Bone marrow (tissue), 2 donors: ENCODE data around the gene ZNF398.
"Not testable (repeated sequence)": the region's sequence is repeated elsewhere in the genome, so short reads cannot be mapped to it uniquely, and the experiment has no call there.

Experiments used
- DNase-seq, 2 donors: peaks; one replicate each; lab custom pipeline; 2025; lab: John Stamatoyannopoulos, UW

ZNF398 gene

DNA sequence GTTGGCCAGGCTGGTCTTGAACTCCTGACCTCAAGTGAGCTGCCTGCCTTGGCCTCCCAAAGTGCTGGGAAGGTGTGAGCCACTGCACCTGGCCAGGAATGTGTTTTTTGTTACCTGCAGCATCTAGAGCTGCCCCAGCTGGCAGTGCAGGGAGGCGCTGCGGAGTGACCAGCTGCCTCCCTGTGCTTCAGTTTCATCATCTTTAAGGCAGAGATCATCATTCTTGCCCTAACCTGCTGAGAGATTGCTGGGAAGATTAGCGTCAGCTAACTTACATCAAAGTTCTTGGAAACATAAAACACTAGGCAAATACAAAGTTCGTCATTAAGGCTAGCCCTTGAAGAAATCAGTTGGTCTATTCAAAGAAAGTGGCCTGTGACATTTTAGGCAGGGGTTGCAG is 50.4 kb downstream of the ZNF398 start:
- no peak for DNase-seq

DNA sequence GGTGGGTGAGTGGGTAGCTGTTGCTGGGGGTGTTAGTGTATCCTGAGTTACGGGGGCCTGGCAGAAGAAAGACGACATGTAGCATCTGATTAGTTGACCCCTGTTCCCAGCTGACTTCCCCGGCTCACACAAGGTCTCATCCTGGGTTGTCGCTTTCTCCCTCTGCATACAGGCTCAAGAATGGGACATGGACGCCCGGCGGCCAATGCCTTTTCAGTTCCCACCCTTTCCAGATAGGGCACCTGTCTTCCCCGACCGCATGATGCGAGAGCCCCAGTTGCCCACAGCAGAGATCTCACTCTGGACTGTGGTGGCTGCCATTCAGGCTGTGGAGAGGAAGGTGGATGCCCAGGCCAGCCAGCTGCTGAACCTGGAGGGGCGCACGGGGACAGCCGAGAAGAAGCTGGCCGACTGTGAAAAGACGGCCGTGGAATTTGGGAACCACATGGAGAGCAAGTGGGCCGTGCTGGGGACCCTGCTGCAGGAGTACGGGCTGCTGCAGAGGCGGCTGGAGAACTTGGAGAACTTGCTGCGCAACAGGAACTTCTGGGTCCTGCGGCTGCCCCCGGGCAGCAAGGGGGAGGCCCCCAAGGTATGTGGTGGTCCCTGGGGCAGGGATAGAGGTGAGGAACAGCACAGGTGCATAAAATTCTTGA is 51.0 kb downstream of the ZNF398 start:
- DNase-seq = no peak

DNA sequence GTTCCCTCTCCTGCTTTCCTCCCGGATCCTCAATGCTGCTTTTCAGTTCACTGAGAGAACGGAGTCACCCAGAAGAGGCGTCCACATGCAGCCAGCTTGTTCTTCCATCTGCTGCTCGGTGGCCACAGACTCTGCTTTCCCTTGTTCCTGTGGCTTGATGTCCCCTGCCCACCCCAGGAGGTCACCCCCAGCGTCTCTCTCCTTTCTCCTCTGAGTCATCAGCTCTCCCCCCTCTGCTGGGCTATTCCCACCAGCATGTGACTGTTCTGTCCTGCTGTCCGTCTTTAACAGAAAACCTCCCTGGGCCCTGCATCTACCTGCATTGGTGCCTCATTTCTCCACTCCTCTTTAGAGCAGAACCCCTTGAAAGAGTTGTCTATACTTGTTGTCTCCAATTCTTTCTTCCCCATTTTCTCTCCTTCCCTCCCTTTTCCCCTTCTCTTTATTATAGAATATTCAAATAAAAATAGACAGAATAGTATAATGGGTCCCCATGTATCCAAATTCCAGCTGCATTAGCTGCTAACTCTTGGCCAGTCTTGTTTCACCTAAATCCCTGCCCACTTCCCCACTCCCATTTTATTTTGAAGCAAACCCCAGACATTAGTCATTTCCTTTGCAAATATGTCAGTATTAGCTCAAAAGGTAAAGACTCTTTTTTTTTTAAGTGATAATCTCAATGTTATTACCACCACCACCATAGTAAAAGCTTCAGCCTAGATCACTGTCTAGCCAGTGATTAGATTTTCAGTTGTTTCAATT is 52.2 kb downstream of the ZNF398 start:
- DNase-seq = no peak

DNA sequence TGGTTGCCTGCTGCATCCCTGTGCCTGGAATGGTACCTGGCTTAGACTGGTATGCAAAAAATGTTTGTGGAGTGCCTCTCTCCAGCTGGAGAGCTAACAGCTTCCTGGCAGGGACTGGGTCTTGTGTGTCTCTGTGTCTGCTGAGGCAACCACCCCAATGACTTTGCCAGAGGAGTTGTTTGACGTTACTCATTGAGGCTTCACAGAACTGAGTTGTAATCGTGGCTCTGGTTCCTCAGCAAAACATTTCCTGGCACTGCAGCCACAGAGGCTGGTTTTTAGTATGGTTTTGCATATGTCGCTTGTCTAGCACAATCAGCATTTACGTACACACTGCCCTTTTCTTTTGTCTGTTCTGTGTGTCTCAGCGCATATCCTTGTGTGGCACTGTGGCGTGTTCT is 55.6 kb downstream of the ZNF398 start:
- DNase-seq = no peak

DNA sequence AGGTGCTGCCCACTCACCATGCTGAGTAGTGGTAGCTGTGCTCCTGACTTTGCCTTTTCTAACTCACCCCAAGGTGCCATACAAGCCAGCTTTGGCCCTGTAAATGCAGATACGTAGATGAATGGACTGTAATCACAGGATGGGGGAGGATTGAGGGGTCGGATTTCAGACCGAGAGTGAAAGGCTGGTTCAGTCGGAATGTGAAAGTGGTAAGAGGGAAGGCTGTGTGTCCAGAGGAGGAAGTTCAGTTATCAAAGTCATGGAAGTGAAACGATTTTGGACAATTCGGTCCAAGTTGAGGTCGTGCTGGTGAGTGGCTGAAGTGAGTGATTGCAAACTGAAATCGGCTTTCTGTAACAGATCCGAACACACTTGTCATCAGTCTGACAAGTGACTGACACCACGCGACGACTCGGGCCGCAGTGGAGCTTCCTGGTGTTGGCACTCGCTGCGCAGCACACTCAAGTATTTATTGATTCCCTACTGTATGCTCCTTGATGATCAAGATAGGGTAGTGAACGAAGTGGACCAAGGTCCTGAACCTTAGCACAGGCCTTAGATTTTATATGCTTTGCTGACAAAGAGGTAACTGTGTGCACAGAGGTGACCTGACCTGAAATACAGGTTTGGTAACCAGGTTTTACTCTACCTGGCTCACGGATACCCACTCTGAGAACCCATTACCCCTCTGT is 58.6 kb downstream of the ZNF398 start:
- DNase-seq = no peak

DNA sequence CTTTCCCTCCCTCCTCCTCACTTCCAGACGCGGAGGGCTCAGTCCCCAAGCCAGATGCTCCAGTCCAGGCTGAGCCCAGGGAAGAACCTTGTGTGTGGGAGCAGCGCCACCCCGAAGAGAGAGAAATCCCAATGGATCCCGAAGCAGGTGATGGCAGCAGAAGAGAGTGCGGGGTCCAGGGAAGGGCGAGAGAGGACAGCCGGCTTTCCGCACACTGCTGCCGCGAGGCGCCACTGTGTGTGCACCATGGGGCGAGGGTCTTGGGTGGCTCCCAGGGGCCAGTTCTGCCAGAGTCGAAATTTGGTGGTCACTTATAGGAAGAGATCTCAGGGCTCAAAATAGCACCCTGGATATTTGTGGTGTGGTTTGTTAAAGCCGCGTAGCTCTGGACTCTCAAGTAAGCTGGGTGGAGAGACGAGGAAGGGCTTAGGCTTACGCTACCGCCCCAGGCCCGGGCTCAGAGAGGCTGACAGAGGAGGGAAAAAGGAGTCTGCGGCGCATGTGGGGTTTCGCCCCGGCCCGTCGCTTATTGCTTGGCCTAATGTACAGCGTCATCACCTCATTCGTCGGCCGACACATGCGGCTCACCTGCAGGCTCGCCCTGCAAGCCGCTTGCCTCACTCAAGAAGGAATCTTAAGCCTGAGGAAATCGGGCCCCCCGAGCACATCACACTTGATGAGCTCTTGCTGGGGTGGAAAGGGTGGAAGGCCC is 60.2 kb downstream of the ZNF398 start:
- DNase-seq = no peak

DNA sequence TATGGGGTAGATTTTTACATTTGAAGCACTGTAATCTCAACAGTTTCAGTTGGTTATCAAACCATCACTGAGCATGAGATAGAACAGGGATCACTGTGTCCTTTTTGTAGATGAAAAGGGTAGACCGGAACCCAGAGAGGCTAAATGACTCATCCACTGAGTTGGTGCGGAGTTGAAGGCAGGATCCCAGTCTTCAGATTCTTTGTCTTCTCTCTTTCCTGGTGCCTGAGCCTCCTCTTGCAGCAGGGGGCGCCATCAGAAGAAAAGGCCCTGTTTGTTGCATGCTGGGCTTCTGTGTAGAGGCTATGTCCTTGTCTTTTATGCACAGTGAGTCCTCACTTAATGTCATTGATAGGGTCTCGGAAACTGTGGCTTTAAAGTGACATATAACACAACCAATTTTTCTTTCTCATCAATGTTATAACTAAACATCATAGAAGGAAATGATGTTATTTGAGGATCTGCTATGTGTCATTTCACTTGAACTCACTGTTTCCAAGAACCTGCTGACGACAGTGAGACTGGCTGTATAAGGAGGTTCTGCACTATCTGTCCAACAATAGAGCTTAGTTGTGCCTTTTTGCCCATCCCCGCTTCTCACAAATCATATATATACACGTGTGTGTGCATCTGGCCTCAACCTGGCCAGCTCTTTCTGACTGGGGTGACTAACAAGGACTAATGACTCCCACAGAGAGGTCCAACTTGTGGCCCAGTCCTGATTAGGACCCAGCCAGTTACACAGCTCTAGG is 62.4 kb downstream of the ZNF398 start:
- no peak for DNase-seq

DNA sequence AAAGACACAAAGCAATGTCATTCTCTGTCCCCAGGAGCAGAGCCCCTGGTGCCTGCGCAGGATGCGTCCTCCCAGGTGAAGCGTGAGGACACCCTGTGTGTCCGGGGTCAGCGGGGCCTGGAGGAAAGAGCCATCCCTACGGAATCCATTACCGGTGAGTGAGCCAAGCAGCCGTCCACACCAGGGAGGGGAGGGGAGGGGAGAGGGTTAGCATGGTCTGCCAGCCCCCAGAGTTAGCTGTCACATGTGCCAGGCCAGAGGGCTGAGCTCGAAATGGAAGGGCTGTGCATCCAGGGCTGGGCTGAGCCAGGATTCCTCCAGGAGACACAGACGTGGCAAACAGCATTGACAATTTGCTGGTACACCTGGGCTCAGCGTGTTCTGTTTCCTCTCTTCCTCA is 63.3 kb downstream of the ZNF398 start:
- no peak for DNase-seq

DNA sequence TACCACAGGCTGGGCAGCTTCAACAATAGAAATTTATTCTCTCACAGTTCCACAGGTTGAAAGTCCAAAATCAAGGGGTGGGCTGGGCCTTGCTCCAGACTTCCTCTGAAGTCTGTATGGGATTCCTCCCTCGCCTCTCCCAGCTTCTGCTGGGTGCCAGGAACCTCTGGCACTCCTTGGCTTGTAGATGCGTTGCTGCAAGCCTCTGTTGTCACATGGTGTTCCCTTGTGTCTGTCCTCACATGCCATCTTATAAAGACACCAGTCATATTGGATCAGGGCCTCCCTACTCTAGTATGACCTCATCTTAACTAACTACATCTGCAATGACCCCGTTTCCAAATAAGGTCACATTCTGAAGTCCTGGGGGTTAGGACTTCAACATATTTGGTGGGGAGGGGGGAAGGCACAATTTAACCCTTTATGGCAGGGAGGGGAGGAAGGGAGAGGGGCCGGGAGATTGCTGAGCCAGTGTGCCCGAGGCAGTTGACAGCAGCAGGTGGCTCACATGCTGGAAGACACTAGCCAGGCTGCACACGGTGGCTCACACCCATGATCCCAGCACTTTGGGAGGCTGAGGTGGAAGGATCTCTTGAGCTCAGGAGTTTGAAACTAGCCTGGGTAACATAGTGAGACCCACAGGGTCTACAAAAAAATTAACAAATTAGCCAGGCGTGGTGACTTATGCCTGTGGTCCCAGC is 66.9 kb downstream of the ZNF398 start:
- DNase-seq = no peak

DNA sequence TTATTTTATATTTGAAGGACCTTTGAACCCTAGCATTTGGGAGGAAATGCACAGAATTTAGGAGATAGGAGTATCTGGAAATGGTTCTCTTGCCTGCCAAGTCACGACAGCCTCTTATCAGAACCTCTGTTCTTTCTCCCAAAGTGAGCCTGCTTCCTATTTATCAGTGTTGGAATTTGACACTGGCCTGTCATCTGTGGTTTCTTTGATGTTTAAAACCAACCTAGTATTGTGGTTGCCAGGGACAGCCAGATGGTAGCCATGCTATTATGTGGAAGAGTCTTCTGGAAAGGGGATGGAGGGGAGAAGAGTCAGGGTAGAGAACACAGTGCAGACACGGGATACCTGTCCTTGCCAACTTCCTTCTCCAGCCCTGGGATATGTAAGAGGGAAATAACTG is 69.1 kb downstream of the ZNF398 start:
- no peak for DNase-seq

DNA sequence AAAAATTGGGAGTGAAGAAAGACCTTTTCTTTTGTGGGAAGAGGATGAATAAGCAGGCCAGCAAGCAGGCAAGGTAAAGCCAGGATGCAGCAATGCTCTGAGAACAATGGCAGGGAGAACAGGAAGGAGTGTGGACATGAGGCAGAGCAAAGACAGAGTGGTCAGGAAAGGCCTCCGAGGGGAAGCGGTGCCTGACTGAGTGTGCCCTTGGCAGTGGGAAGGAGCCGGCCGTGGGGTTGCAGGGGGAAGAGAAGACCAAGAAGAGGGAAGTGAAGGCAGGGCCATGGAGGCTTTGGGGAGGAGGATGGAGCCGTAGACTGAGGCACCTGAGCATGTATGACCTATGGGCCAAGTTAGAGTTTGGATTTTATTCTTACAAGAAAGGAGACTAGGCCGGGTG is 70.3 kb downstream of the ZNF398 start:
- DNase-seq = no peak

DNA sequence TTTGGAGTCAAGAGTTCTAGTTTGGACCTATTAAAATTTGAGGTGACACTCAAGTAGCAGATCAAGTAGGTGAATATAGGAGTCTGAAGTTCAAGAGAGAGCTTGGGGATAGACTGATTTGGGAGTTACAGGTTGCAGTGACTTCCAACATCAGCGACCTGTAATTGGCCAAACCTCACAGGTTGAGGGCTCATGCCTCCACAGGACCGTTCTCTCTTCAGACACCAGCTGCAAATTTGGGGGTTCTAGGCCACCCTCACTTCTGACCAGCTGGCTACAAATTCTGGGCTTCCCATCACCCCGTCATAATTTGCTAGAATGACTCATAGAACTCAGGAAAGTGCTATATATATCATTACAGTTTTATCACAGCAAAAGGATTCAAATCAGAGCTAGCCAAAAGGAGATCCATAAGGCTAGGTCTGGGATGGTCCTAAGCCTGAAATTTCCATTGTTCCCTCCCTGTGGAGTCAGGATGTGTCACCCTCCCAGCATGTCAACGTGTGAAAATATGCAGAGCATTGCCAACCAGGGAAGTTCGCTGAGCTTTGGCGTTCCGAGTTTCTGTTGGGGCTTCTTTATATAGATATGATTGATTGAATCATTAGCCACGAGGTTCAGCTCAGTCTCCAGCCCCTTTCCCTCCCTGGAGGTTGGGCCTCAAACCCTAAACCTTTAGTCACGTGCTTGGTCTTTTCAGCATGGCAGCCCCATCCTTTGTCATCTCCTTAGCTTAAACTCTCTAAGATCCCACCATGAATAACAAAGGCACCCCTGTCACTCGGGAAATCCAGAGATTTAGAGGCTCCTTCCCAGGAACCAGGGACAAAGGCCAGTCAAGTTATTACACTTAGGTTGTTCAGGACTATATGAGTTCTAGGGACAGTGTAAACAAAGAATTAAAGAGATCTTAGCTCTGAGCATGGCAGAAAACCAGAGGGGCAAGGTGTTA is 71.5 kb downstream of the ZNF398 start:
- no peak for DNase-seq

DNA sequence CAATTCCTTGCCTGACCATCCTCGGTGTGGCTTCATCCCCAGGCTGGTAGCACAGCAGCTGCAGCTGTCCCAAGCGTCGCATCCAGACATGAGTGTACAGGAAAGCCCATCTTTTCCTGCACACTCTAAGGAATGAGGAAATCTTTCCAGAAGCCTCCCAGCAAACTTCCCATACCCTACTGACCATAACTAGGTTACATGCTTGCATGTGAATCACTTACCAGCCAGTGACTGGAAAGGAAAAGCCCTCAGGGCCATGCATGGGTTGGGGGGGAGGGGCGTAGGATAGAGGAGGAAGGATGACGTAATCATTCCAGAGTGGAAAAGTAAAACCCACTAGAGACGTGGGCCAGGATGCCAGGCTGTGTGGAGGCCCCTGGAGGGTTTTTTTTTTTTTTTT is 73.3 kb downstream of the ZNF398 start:
- DNase-seq = no peak

DNA sequence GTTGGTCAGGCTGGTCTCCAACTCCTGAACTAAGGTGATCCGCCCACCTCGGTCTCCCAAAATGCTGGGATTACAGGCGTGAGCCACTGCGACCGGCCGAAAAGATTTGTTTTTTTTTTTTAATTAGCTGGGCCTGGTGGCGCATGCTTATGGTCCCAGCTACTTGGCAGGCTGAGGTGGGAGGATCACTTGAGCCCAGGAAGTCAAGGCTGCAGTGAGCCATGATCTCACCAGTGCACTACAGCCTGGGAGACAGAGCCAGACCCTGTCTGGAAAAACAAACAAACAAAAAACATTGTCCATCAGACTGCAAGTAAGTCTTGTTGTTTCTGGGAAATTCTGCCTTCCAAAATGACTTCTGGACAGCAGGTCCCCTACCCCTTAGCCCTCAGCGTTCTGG is 75.9 kb downstream of the ZNF398 start:
- no peak for DNase-seq

DNA sequence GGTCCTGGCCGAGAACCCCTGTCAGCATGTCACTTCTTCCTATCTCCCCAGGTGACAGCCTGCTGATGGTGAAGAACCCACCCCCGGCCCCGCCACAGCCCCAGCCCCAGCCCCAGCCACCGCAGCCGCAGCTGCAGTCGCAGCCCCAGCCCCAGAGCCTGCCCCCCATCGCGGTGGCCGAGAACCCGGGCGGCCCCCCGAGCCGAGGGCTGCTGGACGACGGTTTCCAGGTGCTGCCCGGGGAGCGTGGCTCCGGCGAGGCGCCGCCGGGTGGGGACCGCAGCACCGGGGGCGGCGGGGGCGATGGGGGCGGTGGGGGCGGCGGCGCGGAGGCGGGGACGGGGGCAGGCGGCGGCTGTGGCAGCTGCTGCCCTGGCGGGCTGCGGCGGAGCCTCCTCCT is 76.5 kb downstream of the ZNF398 start:
- no peak for DNase-seq

DNA sequence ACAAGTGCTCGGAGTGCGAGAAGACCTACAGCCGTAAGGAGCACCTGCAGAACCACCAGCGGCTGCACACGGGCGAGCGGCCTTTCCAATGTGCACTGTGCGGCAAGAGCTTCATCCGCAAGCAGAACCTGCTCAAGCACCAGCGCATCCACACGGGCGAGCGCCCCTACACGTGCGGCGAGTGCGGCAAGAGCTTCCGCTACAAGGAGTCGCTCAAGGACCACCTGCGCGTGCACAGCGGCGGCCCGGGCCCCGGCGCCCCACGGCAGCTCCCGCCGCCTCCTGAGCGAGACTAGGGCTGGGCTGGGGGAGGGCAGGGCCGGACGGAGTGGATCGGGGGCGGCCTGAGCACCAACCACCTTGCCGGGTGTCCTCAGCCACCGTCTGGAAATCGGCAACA is 77.1 kb downstream of the ZNF398 start:
- DNase-seq = no peak

DNA sequence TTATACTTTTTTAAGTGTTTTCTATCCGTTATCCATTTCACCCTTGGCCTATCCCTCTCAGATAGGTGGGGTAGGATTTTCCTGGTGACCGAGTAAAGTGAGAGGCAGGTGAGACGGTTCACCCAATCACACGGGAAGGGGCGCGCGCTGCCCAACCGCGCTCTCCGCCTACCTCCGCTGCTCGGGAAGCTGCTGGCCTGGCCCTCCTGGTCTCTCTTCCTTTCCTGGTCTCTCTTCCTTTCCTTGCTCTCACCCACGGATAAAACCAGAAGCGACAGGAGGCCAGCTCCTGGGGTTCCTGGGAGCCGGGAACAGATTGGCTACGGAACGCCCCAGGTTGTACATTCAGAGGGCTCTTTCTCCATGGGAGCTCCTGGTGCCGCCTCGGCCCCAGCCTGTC is 77.9 kb downstream of the ZNF398 start:
- no peak for DNase-seq

DNA sequence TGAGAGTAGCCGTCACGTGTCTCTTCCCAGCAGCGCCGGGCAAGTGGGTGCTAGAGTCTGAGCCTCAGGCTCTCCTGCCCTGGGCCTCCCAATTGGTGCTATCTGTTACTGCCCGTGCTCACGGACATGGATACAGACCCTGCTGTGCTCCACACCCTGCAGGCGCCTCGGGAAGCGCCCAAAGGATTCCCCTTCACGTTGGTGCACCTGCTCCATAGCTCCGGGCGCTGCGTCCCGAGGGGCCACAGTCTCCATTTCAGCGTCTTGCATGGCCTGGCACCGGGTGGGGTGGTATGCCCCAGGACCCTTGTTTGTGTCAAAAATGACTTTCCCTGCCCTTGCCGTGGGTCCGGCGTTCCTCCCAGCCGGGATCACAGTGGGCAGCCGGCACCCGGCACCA is 78.4 kb downstream of the ZNF398 start:
- DNase-seq = no peak

DNA sequence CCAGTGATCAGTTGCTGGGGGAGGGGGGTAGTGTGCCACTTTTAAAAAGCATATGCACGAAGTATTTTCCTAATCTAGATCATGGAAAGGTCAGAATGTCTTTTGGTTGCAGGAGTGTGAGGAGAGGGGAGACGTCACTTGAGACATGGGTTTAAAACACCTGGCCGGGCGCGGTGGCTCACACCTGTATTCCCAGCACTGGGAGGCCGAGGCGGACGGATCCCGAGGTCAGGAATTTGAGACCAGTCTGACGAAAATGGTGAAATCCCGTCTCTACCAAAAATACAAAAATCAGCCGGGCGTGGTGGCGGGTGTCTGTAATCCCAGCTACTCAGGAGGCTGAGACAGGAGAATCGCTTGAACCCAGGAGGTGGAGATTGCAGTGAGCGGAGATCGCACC is 79.1 kb downstream of the ZNF398 start:
- not testable (repeated sequence) for DNase-seq

DNA sequence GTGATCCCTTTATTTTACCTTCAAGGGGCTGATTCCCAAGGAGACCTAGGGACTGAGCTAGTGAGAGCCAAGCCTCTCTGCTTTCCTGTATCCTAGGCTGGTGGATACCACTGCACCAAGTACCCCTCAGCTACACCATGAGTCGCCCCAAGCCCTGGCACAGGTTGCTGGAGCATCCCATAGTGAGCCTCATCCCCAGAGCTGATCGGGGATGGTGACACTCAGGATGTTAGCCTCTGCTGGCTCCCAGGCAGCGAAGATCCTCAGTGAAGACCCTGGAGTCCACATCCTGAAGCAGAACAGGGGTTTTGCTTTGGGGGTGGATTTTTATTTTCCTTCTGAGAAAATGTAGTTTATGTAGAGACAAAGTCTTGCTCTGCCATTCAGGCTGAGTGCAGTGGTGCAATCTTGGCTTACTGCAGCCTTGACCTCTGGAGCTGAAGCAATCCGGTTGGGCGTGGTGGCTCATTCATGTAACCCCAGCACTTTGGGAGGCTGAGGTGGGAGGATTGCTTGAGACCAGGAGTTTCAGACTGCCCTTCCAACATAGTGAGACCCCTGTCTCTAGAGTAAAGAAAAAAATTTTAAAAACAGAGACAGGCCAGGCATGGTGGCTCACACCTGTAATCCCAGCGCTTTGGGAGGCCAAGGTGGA is 79.7 kb downstream of the ZNF398 start:
- no peak for DNase-seq
